Lower leg skin (tissue), 3 donors: Measurements from ENCODE around the gene CCS.

Experiments
- CTCF ChIP-seq, 3 donors: fragments of 450-650 bp; IDR thresholded peaks; one replicate each; pipeline ENCODE4 v1.5.1; 2016; ENCODE audit warnings: antibody characterized with exemption in 3 of 3, mild to moderate bottlenecking in 3 of 3, moderate library complexity in 2 of 3
- POLR2A ChIP-seq, 2 donors: fragments of 450-650 bp; IDR thresholded peaks; one replicate each; pipeline ENCODE4 v1.6.1; 2016 to 2017; ENCODE audit warnings: antibody characterized with exemption in 2 of 2, mild to moderate bottlenecking in 1 of 2, moderate library complexity in 1 of 2

DNA sequence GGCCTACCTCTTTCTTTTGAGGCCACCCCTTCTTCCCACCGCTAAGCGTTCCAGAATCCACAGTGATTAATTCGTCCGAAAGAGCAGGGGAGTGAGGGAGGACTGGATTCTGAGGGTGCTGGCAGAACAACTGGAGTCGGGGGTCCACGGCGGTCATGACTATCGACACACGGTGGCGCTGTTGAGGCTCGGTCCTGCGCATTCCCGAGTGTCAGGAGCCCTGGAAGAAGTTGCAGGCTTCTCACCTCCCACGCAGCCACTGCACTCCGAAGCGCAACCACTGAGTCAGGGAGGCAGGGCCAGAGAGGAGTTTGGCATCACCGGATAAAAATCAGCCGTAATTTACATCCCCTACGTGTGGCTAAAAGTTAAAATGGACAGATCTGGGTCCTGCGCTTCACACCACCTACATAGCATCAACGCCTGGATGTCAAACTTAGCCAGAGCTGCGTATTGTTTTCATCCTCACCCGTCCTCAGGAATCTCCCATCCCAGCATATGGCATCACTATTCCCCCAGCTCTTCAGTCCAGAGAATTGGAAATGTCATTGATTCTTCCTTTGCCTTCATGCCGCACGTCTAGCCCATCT lies 13.9 kb upstream of the CCS start:
- TF ChIP-seq CTCF (IDR thresholded peaks at IDR 0.05) (peak in 1 of 3 donors; percentile 53), POLR2A (IDR thresholded peaks at IDR 0.05) (no peak)
